ENCODE results near the gene CERK. TPM values are rescaled to one million over a fixed set of nuclear protein-coding genes. Genes with fewer than 3 reads are reported as not detected.

Gene CERK
- total and polyA plus RNA-seq, 2 of the 8 experiments (the other 6 are each of a cell fraction or from before 2014, with no cell fraction given), result 26.6 to 59.0 TPM

GRCh38 chr22:46764140-46764680 lies 26.2 kb upstream of the CERK start (continued):
- TF ChIP-seq FOSL1 (IDR thresholded peaks at IDR 0.05; ENCODE audit: insufficient read depth, low read depth, low read length) (no peak), SP2 (IDR thresholded peaks at IDR 0.05; ENCODE audit: low read length) (no peak), SP1 (IDR thresholded peaks at IDR 0.05; ENCODE audit: low read depth, low read length) (no peak), RFX5 (IDR thresholded peaks at IDR 0.05; ENCODE audit: borderline replicate concordance, low read depth, low read length) (no peak), TAF7 (optimal IDR thresholded peaks at IDR 0.05; ENCODE audit: borderline replicate concordance, low read depth, low read length) (no peak), KDM1A (IDR thresholded peaks at IDR 0.05; ENCODE audit: borderline replicate concordance, low read length) (no peak)

Measured in H1 (cell line).